Measurements from ENCODE around the gene OR6B3.

The OR6B3 gene

DNA sequence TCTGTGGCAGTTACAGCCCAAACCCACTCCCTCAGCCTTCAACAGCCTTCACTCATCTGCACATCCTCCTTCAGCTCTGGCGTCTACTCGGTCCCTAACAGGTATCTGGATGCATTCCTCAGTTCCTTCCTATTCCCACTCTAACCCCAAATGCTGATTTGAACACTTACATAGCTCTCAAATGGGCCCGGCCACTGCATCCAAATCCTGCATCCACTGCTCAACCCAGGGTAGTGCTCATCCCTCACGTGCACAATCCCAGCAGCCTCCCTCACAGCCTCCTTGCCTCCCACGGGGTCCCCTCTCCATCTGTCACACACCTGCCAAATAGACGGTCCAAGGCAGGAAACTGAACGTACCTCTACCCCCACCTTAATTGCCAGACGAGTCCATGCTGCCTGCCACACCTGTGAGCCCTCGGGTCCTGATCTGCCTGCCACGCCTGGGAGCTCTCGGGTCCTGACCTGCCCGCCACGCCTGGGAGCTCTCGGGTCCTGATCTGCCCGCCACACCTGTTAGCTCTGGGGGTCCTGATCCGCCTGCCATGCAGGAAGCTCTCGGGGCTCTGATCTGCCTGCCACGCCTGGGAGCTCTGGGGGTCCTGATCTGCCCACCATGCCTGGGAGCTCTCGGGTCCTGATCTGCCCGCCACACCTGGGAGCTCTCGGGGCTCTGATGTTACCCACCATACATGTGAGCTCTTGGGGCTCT, 9.9 kb downstream of the OR6B3 start:
- DNase-seq: no peak

GRCh38 chr2:240042740-240043139, 10.6 kb downstream of the OR6B3 start:
- no peak for DNase-seq

GRCh38 chr2:240041363-240041762, 12.0 kb downstream of the OR6B3 start:
- no peak for DNase-seq

DNA sequence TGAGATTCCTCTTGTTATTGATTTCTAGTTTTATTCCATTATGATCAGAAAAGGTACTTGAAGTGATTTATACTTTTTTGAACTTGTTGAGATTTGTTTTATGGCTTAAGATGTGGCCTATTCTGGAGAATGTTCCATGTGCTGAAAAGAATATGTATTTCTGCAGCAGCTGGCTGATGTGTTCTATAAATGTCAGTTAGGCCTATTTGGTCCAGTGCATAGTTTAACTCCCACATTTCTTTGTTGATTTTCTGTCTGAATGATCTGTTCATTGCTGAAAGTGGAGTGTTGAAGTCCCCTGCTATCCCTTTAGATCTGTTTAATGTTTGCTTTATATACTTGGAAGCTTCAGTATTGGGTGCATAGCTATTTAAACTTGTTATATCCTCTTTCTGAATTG, 16.0 kb downstream of the OR6B3 start:
- no peak for DNase-seq

DNA sequence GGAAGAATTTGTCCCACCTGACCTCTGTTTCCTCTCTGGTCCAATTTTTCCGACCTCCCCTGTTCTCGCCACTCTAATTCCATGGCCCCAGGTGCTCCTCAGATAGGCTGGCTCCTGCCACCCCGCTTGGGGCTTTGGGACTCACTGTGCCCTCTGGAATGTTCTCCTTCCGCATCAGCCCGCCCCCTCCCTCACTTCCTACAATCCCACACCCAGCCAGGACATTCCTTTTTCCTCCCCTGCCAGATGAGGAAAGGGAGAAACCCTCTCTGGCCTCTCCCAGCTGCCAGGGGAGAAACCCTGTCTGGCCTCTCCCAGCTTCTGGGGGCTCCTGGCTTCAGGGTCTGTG, 20.0 kb downstream of the OR6B3 start:
- no peak for DNase-seq

DNA sequence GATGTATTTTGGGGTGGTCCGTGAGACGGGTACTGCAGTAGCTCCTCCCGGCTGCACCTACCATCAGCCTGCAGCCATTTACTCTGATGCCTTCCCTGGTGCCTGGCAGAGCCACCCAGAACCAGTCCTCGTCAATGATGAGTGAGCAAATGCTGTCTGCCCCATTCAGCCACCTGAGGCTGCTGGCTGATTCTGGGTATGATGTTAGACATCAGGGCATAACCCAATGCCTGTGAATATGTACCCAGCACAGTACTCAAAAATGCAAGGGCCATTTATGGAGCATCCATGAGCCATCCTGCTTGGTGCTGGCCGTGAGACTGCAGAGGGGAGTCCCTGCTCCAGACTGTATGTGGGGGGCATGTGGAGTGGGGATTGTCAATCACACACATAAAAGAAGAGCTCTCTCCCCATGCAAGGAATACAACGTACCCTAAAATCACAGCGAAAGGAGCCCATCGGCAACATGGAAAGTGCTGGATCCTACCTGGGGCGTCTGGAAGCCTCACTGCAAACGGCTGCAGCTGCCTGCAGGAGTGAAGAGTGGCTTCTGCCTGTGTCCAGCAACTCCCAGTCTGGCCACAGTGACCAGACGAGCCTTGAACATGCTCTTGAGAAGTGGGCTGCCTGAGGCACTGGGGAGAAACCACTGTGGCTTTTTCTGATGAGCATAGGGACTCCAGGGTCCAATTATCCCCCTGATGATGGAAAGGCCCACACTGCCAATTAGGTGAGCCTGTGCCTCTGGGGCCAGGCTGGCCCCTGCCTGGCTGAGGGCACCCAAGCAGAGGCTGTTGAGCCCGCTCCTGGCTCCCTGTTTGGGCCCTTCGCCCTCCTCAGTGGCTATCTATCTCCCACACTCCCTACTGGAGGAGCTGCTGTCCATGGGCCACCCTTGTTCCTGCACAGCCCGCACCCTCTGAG, 20.7 kb downstream of the OR6B3 start:
- DNase-seq: no peak

DNA sequence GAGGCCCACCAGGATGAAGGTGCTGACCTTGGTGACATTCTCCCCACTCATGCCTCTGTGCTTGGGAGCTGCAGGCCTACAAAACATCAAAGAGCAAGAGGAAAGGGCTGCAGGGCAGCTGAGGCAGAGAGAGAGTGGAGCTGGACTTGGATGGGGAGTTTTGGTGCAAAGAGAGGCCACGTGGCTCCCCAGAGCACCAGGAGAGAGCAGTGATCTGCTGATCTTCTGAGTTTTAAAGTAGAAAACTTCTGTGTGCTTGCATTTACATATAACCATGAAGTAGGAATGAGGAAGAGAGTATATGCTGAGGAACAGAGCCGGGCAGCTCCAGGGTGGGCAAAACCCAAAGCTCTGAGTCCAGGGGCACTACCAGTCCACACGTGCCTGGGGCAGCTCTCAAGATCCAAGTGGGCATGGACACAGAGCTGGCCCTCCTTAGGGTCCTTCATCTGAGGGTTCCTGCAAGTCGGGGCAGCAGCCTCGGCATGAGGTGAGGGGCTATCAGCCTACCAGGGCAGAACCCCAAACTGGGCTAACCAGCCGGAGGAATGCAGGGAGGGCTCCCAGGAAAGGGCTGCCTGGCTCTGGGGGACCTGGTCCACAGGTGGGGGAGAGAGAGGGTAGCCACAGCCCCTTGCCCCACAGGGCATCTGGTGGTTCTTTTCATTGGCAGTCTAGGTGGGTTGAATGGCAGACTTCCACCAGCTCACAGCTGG, 22.8 kb downstream of the OR6B3 start, which contains the start of gene OR6B2:
OR6B2 (minus strand) TSS at position 51 of the 716 bp plus-strand sequence; CDS start at position 51, 0 bp downstream.
- DNase-seq: no peak

- DNase-seq: peak; percentile 14
Observed at GRCh38 chr2:240024766-240025165, 28.6 kb downstream of the OR6B3 start.

DNA sequence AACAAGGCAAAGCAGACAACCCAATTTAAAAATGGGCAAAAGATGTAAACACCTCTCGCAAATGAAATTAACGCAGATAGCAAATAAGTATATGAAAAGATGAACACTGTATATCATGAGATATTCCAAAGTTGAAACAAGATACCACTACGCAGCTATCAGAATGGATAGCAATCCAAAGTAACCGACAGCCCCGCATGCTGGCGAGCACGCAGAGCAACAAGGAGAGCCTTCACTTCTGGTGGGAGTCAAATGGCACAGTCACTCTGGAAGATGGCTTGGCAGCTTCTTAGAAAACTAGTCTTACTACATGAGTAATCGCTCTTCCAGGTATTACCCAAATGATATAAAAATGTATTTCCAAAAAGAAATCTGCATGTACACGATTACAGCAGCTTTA, 29.5 kb downstream of the OR6B3 start:
- no peak for DNase-seq

GRCh38 chr2:240021488-240022104, 31.7 kb downstream of the OR6B3 start:
- DNase-seq: peak; percentile 44

- DNase-seq: no peak
Observed at GRCh38 chr2:240018071-240018750, 35.1 kb downstream of the OR6B3 start.

DNA sequence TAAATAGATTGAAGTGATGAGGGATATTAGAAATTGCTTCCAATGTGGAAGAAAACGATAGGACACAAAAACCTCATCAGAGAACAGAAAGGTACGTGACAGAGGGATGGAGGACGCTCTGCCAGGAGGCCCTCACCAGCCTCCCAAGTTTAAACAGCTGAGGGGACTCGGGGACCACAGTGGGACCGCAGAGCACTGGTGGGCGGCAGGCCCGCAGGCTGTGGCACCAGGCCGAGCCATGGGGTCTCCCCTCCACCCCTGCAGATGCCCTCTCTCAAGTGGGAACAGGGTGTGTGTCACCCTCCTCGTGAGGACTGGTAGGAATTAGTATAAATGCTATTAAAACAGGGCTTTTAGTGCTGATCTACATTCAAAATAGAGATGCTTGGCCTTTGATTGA, 39.0 kb downstream of the OR6B3 start:
- DNase-seq: no peak

DNA sequence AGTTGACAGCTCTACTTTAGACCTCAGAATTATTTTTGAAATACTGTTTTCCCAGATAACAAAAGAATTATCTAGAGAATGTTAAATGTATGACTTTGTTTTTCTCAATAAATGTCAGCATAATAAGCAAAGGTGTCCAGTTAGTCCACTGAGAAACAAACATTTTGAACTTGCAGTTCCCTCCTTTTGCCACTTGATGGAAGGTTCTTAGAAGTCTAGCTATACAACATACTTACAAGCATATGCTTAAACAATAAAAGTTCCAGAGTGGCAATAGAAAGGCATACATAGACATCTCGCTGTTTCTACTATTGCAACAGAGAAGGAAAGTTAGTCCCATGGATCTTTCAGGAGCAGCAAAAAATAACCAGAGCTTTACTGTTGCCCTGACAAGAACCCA, 40.0 kb downstream of the OR6B3 start:
- DNase-seq: no peak

DNA sequence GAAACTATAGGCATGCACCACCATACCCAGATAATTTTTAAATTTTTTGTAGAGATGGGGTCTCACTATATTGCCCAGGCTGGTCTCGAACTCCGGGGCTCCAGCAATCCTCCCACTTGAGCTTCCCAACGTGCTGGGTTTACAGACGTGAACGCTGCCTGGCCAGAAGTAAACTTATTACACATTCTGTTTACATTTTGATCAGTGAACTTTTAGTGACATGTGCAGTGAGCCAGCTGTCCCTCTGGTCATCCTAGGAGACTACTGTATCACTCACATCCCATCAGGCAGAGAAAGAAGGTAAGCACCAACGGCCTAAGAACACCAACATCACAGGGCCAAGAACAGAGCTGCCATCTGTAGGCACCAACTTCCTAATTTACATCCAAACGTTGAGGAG, 50.3 kb downstream of the OR6B3 start:
- DNase-seq: no peak

- no peak for DNase-seq
Observed at GRCh38 chr2:240000671-240001070, 52.6 kb downstream of the OR6B3 start.

- no peak for DNase-seq
Observed at GRCh38 chr2:239997686-239998409, 55.5 kb downstream of the OR6B3 start.

All from effector CD8-positive, alpha-beta T cell (primary cell).